RWPE1 (cell line): Measurements from ENCODE around the gene RNF144A.

Source experiments
- CTCF ChIA-PET: fragments of 350-600 bp; sonication (Branson Sonifier 250); formaldehyde crosslinking; extraction: SDS; loops from one replicate; lab custom pipeline; 2021; lab: Yijun Ruan, JAX
- POLR2A ChIA-PET: fragments of 400-600 bp; formaldehyde crosslinking; extraction: SDS; loops from one replicate; lab custom pipeline; 2020; ENCODE audit warnings: antibody characterized with exemption; ENCODE audit not compliant: low non-redundant PET; lab: Yijun Ruan, JAX
- DNase-seq: peaks from one replicate; pipeline ENCODE4 v3.0.0; 2012; ENCODE audit warnings: low spot score
- H3K27ac ChIP-seq: fragments of 450-650 bp; 2 replicates; pipeline ENCODE4 v1.5.1; 2017
- TF ChIP-seq, protein P1 (sequence below): fragments of 450-650 bp; conservative IDR thresholded peaks from 2 replicates; pipeline ENCODE4 v1.5.1; 2017; ENCODE audit warnings: low read depth, mild to moderate bottlenecking

Gene RNF144A

GRCh38 chr2:6977786-6978185 lies 60.6 kb downstream of the RNF144A start:
- TF ChIP-seq, protein P1, sequence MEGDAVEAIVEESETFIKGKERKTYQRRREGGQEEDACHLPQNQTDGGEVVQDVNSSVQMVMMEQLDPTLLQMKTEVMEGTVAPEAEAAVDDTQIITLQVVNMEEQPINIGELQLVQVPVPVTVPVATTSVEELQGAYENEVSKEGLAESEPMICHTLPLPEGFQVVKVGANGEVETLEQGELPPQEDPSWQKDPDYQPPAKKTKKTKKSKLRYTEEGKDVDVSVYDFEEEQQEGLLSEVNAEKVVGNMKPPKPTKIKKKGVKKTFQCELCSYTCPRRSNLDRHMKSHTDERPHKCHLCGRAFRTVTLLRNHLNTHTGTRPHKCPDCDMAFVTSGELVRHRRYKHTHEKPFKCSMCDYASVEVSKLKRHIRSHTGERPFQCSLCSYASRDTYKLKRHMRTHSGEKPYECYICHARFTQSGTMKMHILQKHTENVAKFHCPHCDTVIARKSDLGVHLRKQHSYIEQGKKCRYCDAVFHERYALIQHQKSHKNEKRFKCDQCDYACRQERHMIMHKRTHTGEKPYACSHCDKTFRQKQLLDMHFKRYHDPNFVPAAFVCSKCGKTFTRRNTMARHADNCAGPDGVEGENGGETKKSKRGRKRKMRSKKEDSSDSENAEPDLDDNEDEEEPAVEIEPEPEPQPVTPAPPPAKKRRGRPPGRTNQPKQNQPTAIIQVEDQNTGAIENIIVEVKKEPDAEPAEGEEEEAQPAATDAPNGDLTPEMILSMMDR = no peak
- no peak overlapping the region for H3K27ac ChIP-seq
- ChIA-PET CTCF (no interaction called here), POLR2A (no interaction called here)
- DNase-seq = no peak

- ChIA-PET POLR2A (no interaction called here), CTCF (interaction anchor here (0.6 kb wide), 1 partner anchor 1654 kb away, joined by 3 read pairs; no protein-coding TSS in a partner anchor)
- H3K27ac ChIP-seq = no peak overlapping the region
- TF ChIP-seq, protein P1 = no peak
- DNase-seq = no peak
Observed at GRCh38 chr2:6978991-6979390, 61.8 kb downstream of the RNF144A start.

- TF ChIP-seq, protein P1 = no peak
- CTCF ChIA-PET = interaction anchor here (1.0 kb wide), 1 partner anchor 23 kb away, joined by 3 read pairs; no protein-coding TSS in a partner anchor
- POLR2A ChIA-PET = no interaction called here
- no peak for DNase-seq
- no peak overlapping the region for H3K27ac ChIP-seq
Observed at GRCh38 chr2:6982449-6982848, 65.2 kb downstream of the RNF144A start.

DNA sequence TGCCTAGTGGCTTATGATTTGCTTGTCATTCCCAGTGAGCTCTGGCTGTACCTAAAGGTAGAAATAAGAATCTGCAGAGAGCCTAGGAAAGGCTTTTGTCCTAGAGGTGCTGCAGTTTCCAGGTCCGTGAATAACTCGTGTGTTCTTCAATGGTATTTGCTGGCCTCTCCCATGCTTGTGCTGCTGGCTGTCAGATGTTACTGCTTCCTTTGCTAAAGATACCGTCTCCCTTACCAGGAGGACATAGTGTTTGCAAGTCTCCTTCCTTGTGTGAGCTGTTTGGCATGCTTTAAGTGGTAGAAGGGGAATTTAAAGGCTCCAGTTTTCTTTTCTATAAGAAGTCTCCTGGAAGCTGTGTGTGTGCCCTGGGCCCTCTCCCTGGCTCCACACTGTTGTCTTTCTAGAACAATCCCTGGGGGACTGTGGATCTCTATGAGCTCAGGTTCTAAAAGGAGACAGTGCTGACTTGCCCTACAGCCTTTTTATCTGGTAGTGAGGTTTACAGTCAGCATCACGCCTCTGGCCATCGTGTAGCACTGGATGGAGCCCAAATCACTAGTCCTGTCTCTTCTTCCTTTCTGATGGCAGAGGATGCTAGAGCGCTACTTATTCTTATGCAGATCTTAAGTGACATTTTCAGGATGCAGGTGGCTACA lies 65.8 kb downstream of the RNF144A start:
- ChIA-PET POLR2A (no interaction called here), CTCF (interaction anchor here (1.0 kb wide), 1 partner anchor 22 kb away, joined by 3 read pairs; no protein-coding TSS in a partner anchor)
- DNase-seq = no peak
- TF ChIP-seq, protein P1 = no peak
- H3K27ac ChIP-seq = no peak overlapping the region

DNA sequence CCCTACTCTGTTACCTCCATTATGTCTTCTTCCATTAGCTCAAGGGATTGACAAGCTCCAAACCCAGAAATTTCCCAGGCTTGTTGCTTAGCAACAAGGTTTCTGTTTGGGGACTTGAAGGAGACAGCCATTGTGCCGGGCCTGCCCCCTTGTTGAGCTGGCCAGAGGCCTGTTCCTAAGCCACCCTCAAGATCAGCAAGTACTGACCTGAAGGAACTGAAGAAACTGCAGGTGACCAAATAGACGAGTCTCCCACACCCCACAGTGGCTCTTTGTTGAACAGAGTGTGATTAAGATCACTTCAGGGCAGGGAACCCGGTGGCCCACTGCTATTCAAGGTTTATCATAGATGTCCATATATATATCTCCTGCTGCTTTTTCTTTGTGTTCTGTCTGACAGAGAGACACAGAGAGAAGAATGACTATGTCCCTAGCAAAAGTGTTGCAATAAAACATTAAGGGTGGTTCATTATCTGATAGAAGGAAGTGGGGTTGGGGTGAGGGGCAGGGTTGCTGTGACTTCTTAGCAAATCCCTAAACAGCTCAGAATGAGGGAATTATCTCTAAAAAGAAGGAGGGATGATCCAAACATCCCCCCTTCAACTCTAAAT lies 69.2 kb downstream of the RNF144A start:
- CTCF ChIA-PET = interaction anchor here (0.6 kb wide), 1 partner anchor 120 kb away, joined by 3 read pairs; no protein-coding TSS in a partner anchor
- POLR2A ChIA-PET = no interaction called here
- TF ChIP-seq, protein P1 = no peak
- DNase-seq = no peak
- no peak overlapping the region for H3K27ac ChIP-seq

GRCh38 chr2:6986912-6987361 lies 69.7 kb downstream of the RNF144A start:
- no peak overlapping the region for H3K27ac ChIP-seq
- CTCF ChIA-PET = no interaction called here
- no peak for DNase-seq
- TF ChIP-seq, protein P1 = no peak
- POLR2A ChIA-PET = no interaction called here
